Measurements from ENCODE around the gene ECEL1.

The ECEL1 gene

DNA sequence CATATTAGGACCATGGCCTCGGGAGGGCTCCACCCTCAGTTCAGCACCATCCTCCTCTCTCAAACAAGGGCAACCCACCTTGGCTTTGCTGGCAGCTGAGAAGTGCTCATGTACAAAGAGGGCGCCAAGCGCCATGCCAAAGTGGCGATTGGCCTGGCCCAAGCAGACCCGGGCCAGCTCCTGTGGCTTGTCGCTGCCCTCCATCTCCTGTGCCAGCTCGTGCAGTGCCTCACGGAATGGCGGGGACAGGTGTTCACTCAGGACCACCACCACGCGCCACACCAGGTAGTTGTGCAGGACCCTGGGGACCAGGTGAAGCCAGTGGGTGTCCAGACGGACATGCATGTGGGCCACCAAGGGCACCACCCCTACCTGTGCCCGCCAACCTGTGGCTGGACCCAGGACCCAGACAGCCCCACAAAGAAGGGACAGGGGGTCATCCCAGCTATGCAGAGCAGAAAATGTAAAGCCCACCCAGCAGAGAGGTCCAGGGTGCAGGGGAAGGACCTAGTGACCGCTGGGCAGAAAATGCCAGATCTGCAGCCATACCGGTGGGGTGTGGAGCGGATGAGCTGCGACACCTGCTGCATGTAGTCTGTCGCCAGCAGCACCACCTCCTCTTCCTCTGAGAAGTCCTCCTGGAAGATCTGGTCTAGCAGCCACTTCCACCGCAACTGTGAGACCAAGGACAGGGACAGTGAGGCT lies 3.6 kb downstream of the ECEL1 start:
- no peak for DNase-seq (ENCODE audit: low read depth, low spot score)

DNA sequence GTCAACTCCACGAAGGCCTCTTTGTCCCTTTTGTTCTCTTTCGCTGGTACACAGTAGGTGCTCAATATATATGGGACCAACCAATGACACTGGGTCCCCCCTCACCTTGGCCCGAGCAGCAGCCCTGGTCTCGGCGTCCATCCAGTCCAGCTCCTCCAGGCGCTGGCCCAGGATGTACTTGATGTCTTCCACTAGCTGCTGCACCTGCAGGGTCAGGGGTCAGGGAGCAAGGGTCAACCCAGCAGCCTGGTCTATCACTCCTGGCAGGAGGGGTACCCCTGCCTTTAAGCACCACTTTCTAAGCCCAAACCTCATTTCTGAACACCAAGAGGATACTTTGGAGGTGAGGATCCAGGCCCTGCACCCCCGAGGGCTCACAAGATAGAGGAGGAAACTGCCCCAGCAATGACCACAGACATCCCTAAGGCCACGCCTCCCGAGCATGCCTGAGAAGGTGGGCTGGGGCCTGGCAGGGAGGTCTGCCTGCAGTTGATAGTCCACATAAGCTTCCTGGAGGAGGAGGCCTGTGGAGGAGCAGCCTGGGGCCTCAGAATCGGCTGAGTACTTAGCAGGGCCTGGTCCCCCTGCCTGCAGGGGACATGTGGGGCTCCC lies 4.2 kb downstream of the ECEL1 start:
- no peak for DNase-seq (ENCODE audit: low read depth, low spot score)

DNA sequence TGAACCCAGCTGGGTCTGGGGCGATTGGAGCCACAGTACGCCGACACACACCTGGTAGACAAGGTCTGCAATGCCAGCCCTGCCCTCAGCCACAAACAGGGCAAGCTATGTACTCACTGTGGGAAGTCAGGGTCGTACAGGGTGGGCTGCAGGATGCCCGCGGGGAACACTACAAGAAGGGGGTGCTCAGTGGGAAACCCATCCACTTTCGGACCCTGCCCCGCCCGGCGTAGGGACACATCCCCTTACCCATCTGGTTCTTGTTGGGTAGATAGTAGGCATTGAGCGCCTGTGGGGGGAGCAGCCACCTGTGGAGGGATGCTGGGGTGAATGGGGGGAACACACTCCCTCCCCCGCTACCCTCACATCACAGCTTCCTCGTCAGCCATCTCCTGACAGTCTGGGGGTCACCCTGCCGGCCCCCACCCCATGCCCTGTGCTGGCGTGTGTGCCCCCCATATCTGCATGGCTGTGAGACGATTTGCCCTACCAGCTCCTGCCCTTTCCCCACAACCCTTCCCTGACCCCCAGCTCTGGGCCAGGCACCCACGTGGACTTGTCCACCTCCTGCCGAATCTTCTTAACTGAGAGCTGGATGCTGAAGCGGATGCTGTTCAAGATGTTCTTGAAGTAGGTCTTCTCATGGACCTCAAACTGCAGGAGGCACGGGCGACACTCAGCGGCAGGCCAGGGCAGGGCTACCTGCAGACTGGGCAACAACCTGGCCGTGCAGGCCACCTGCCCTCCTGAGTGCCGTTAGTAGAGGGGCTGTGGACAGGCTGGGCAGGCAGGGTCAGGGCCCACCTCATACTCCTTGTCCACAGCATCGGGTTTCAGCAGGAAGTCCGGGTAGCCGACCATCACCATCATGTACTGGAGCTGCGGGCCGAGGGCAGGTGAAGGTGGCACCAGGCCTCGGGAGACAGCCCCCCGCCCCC lies 5.1 kb downstream of the ECEL1 start:
- DNase-seq (ENCODE audit: low read depth, low spot score): no peak

DNA sequence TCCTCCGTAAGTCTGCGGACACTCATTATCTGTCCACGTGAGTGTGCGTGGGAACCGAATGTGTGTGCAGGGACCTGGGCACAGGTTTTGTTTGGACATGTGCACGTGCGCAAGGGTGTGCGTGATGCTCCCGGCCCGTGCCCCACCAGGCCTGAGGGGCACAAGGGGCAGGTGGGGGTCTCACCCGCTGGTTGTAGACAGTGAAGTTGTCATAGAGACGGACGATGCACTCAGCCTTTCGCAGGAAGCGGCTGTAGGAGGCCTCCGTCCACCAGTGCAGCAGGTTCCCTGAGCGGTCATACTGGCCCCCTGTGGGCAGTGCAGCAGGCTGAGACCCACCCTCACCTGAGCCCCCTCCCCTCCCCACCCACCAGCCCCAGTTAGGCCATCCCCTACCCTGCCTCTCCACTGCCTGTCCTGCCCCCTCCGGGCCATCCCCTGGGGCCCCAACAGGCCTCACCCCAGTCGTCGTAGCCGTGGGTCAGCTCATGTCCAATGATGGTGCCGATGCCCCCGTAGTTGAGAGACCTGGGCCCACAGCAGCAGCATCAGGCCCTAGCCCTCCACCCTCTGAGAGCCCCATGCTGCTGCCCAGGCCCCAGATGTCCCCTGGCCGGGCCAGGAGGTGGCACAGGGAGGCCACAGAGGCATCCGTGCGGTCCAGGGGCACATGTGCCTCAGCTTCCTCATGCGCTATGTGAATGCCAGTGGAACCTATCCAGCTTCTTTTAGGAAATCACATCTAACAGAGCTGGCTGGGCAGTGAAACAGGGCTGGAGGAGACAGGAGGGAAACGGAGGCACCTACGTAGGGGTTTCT lies 6.1 kb downstream of the ECEL1 start:
- DNase-seq (ENCODE audit: low read depth, low spot score): no peak

DNA sequence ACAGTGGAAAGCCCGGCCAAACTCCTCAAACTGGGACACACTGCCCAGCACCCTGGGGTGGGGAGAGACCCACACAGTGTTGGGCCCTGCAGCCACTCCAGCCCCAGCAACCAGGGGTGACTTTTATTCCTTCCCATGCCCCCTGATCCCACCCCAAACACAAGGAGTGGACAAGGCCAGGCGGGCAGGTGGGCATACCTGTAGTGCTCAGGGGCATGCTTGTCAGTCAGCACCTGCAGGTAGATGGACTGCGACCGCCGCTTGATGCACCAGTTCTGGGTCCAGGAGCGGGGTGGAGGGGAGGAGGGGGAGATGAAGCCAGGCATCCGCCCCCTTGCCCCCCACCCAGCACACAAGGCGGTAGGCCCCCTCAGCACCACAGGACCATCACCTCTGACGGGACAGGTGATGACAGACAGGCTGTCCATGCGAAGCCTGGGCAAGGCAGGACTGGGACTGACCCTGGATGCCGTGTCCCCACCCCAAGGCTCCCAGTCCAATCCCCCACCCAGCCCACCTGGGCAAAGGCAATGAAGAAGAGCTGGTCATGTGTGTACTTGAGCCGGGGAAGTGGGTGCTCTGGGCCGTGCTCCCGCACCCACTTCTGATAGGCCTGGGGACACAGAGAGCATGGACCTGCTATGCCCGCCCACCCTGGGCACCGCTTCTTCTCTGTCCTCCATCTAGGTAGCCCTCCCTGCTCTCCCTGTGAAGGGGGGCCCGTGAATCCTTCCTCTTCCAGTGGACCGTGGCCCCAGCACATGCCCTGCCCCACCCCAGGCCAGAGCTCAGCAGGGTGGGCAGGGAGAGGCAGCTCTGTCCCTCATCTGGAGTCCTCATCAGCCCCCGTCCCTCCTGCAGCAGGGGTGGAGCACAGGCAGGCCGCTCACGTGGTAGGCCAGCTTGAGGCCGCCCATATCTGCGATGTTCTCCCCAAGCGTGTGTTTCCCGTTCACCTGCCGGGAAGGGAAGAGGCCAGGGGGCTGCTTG lies 7.1 kb downstream of the ECEL1 start:
- DNase-seq (ENCODE audit: low read depth, low spot score): no peak

DNA sequence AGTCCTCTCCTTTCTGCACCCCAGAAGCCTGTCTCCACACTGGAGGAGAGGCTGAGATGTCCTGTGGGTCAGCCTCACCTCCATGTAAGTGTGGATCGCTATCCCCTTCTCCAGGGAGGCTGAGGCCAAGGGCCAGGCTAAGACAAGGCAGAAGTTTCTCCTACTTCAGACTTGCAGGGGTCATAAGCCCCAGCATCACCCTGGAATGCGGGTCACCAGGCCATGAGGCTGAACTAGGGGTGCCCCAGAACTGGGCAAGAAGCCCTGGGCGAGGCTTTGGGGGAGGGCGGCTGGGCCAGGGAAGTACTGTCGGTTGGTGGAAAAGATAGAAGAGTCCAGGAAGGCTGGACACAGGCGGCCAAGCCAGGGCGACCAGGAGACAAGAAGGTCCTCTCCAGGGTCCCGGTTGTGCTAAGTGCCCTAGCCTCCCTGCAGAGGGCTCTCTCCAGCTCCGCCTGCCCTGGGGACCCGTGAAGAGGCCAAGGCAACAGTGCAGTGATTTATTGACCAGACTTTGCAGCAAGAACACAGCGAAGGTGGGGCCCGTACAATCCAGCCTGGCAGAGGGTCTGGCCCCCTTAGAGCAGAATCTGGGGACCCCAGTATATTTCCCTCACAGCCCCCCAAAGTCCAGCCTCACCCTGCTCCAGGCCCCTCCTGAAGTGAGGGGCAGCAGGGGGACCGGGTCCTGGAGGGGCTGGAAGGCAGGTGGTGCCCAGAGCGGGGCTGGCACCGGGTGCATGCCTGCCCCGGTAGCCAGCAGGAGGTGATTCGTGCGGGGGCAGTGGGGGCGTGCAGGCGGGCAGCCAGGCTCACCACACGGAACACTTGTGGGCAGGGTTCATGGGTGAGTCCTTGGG lies 8.1 kb downstream of the ECEL1 start:
- no peak for DNase-seq (ENCODE audit: low read depth, low spot score)

DNA sequence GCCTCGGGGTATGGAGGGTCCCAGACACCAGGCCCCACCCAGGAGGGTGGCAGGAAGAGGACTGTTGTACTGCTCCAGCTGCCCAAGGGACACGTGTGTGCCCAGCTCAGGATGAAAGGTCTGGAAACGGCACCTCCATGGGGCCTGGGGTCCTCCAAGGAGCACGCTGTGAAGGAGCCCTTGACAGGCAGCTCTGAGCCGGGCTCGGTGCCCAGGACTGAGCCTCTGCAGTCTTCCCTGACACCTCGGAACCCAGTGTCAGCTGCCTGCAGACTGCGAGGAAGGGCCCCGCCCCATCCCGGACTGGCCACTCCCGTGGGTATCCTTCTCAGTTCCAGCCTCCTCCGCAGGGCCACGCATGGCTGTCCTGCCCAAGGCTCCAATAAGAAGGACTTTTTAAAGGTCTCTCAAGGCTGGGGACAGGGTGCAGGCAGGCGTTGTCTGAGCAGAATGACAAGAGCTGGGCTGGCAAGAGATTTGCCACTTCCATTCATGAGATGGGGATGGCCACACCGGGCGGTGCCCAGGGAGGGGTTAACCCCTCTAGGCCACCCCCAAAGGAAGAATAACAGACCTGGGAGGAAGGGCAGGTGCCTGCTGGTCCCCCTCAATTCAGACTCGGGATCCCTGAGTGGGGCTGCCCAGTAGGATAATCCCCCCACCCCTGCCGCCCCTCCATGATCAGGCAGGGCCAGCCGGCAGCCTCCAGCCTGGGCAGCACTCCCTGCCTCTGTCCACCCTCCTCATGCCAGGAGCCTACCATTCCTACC lies 8.9 kb downstream of the ECEL1 start:
- DNase-seq (ENCODE audit: low read depth, low spot score): no peak

DNA sequence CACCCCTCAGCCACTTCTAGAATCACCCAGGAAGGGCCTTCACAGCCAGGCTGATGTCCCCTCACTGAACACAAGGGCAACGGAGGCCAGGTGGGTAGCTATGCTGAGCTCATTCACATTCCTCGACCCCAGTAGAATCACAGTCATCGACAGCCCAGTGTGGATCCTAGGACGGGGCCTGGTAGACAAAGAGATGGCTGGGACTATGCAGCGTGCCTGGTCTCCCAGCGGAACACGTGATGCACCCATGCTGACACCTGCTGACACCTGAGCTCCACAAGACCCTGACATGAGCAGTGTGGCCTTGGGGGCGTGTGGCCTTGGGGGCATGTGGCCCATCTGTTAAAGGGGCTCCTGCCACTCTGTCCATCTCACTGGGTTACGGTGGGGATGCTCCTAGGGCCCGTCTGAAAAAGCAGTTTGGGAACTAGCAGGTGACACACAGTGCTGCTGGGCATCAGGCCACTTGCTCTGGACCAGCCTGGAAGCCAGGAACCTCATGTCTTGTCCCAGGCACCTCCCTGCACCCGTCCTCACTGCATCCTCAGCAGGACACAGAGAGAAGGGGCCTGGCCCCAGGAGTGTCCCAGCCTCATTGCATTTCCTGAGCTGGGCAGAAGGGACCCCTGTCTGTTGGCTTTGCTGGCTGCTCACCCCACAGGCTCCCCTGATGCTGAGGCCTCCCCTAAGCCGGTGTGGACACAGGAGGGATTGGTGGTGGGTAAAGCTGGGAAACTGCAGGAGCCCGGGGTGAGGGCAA lies 9.7 kb downstream of the ECEL1 start:
- no peak for DNase-seq (ENCODE audit: low read depth, low spot score)

DNA sequence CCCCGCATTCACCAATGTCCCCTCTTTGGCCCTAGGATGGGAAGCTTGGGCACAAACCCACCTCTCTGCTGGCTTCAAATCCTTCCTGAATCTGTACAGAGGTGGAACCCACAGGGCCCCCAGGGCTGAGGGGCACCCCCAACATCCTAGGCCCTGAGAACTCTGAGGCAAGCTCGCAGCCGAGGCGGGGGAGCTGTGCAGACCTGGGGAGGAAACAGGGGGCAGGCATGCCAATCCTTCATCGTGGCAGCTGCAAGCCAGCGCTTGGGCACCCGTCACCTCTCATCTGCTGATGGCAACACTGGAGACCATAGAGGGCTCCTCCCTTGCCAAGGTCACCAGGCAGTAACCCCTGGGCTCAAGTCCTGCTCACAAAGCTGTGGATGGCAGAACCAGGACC lies 10.8 kb downstream of the ECEL1 start:
- no peak for DNase-seq (ENCODE audit: low read depth, low spot score)

DNA sequence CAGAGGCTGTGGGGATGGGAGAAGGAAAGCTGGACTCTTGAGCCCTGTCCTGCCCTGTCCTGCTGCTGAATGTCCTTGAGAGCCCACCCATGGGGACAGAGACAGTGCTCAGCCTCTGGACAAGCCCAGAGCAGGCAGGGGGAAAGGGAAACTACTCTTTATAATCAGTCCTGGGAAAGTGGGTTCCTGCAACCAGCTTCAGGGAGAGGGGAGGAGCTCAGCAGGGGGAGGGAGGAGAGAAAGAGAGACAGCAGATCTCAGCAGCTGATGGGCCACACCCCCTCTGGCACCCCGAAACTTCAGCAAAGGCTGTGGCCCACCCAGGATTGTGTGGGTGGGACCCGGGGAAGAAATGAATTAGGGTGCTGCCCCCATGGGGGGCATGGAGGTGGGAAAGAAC lies 11.6 kb downstream of the ECEL1 start:
- DNase-seq (ENCODE audit: low read depth, low spot score): no peak

DNA sequence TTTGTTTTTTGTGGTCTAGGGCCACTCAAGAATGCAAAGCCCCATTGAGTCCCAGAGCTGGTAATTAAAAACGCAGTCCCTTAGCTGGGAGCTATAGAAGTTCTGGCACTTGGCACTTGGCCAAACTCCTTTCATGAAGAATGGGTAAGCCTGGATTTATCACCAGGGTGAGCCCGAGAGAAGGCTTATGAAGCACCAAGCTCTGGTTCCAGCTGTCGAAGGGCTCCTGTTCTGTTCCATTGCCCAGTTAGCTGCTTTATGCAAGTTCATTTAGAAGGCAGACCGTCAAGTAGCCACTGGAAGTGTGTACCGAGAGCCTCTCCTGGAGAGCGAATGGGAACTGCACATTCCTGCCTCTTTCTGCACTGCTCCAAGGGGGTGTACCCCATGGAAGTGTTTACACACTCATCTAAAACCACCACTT lies 14.2 kb downstream of the ECEL1 start:
- no peak for DNase-seq (ENCODE audit: low read depth, low spot score)

DNA sequence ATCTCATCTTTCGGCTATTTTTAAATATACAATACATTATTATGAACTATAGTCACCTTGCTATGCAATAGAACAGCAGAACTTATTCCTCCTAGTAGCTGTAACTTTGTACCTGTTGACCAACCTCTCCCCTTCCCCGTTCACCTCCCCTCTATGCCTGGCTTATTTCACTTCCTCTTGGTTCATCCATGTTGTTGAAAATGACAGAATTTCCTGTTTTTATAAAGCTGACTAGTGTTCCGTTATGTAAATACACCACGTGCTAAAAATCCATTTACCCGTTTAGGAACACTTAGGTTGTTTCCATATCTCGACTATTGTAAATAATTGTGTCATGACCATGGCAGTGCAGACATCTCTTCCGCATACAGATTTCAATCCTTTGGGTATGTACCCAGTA lies 21.4 kb downstream of the ECEL1 start:
- DNase-seq (ENCODE audit: low read depth, low spot score): no peak

DNA sequence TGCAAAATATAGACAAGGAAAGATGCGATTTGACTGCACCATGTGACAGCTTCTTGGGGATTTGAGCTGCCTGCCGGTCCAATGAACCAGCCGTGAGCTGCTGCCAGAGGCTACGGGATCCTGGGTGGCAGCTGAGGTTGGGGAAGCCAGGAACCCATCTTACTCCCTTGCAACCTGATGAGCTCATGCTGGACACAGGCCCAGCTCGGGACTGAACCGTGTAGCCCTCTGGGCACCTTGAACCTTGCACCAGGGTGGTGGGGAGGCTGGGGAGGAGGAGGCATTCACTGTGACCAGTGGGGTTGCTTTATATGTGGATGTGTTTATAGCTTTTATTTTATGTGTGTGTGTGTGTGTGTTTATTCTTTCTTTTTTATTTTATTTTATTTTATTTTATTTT lies 22.6 kb downstream of the ECEL1 start:
- no peak for DNase-seq (ENCODE audit: low read depth, low spot score)

DNA sequence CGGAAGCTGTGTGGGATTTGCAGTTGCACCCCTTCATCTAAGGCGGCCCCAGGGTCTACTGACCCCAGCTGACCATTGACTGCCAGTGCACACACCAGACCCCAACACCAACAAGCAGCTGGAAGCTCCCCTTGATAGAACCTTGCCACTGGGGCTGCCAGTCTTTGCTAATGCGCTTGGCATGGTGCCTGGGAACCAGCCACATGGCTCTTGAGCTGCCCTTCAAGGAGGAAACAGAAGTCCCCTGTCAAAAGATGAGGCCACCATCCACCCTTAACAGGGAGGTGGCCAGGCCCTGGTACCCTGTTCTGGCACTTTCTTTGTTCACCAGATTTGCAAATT lies 23.1 kb downstream of the ECEL1 start:
- no peak for DNase-seq (ENCODE audit: low read depth, low spot score)

DNA sequence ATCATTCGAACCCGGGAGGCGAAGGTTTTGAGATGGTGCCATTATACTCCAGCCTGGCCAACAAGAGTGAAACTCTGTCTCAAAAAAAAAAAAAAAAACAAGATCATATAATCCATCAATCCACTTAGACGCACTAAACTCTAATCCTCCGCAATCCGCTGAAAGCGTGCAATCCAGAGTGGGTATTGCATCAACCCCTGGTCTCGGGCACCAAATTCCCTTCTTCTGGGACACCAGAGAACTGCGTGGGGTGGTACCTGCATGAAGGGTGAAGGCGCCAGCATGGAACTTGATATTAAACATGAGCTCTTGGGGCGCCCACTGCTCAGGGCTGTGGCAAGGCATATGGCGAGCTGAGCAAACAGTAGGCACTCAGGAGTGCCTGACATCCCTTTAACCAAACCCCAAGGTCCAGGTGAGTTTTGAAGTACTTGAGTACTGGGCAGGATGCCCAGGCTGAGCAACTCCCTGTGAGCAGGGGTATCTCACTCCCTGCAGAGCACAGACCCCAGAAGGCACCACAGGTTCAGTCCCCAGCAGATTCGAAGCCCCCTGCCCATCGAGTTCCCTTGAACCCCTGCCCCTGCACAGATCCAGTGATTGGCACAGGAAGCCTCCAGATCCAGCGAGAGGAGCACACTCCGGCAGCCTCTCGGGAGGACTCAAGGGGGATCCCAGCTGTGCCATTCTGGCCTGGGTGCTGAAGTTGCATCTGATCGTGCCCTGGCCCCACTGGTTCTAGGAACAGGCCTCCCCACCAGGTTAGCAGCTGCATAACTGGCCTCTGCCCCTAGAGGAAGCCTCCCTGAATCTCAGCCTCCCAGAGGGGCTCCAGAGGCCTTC lies 23.7 kb downstream of the ECEL1 start:
- DNase-seq (ENCODE audit: low read depth, low spot score): no peak

DNA sequence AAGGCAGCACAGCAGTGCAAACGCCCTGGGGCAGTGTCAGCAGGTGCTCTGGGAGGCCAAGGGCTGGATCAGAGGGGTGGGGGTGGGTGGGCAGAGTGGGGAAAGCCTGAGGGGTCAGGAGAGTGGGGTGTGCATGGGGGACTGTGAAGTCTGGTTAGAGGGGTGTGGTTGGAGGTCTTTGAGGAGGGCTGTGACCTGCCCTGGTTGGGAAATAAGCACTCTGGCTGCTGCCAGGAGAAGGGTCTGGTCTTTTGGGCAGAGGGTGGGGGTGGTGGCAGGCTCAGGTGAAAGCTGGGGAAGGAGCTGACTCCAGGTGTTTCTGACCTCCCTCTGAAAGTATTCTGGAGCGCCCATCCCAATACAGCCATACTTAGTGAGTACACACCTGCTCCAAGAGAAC lies 27.5 kb downstream of the ECEL1 start:
- DNase-seq (ENCODE audit: low read depth, low spot score): no peak

DNA sequence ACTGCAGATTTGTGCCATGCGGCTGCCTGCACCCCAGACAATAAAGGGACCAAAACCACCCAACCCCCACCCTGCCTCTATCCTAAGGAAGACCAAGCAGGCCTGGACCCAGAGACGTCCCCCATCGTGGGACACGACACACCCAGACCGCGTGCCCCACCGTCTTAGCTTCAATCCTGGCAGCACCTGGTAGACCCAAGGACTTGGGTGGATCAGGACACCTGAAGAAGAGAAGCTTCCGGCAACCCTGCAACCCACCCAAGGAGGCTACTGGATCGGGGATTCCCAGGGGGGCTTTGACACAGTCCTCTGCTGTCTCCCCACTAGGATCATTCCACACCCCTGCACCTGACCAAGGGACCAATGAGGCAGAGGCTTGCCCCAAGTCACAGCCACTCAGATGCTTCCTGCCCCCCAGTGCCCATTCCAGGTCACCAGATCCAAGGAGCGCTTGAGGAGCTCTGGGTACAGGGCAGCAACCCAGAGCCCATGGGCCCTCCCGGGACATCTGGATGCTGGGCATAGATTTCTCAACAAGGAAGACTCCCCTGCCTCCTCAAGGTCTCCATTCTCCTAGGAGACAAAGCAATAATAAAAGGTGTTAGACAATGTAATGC lies 28.1 kb downstream of the ECEL1 start:
- DNase-seq (ENCODE audit: low read depth, low spot score): no peak
